Stomach (tissue), 4 donors: Measurements from ENCODE around the gene OR5K2.

Experiments used
- CTCF ChIP-seq, 7 experiments: fragments of 450-650 bp in 4 of 7; fragments of 200-600 bp in 3 of 7; sonication (generic) in 3 of 7; IDR thresholded peaks; one replicate each; pipeline ENCODE4 v1.5.1; 2016 to 2019; ENCODE audit warnings: antibody characterized with exemption in 7 of 7, control low read depth in 2 of 7, mild to moderate bottlenecking in 1 of 7
- POLR2A ChIP-seq, 4 donors: fragments of 450-650 bp; IDR thresholded peaks; one replicate each; pipeline ENCODE4 v1.6.1; 2016; ENCODE audit warnings: antibody characterized with exemption in 4 of 4, control low read depth in 2 of 4, mild to moderate bottlenecking in 1 of 4, moderate library complexity in 1 of 4
- POLR2AphosphoS5 ChIP-seq, 3 donors: sonication (generic); formaldehyde crosslinking; IDR thresholded peaks; one replicate each; pipeline ENCODE4 v1.6.1; 2016; ENCODE audit warnings: antibody characterized with exemption in 3 of 3

DNA sequence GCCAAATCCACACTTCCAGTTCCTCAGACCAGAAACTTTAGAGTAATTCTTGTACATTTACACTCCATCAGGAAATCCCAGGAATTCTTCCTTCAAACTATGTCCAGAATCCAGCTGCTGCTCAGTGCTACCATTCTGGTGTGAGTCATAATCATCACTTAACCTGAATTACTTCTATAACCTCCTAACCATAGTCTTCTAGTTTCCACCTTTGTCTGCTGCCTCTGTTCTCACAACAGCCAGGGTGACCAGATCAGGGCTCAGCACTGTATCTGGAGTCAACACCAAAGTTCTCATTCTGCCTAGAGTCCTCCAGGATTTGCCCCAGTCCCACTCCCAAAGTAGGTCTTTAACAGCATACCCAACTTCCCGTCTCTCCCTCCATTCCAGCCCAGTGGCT is 21.9 kb downstream of the OR5K2 start:
- TF ChIP-seq CTCF (IDR thresholded peaks at IDR 0.05) (no peak), POLR2AphosphoS5 (IDR thresholded peaks at IDR 0.05) (no peak), POLR2A (IDR thresholded peaks at IDR 0.05) (no peak)
